ENCODE results near the gene LIMA1.
A peak's percentile ranks its signal among the peaks of the same experiment; 100 is the strongest.
"Not testable (repeated sequence)": the region's sequence is repeated elsewhere in the genome, so short reads cannot be mapped to it uniquely, and the experiment has no call there.

Gene LIMA1

GRCh38 chr12:50185301-50185895, 97.9 kb downstream of the LIMA1 start:
- no peak for DNase-seq

DNA sequence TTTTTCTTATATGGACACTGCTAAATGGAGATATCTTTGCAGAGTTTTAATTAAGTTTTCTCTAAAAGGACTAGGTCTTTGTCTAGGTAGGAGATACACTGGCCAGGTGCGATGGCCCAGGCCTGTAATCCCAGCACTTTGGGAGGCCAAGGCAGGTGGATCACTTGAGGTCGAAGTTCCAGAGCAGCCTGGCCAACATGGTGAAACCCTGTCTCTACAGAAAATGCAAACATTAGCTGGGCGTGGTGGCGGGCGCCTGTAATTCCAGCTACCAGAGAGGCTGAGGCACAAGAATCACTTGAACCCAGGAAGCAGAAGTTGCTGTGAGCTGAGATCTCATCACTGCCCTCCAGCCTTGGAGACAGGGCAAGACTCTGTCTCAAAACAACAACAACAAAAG, 99.1 kb downstream of the LIMA1 start:
- no peak for DNase-seq

DNA sequence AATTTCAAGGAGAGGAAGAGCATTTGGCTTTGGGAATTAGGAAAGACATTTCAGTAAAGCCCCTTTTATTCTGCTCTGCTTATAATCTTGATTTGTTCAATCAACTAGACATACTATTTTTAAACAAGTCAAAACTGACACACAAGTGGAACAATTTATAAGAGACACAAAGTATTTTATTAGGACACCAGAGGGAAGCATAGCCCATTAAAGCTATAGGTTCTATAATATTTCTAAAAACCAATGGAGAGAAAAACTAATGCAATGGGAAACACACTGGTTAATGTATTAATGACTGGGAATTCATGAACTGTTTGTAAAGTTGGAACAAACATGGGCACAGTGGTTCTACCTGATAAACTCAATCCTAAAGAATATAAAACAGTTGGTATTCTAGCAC, 100.9 kb downstream of the LIMA1 start:
- no peak for DNase-seq

DNA sequence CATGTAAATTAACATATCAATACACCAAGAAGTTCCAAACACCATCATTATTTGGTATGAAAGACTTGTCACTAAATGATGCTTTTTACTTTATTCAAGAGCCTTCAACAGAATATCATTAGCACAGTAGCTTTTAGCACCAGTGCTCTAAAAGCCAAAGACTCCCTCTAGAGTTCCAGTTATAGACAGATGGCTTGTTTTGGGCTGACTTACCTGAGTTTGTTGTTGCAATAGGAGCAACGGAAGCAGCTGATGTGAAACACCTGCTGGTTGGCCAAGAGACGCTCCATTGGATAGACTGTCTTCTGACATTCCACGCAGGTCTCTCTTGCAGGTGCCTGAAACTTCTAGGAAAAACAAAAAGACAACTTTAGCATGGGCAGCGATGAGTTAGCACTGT, 101.6 kb downstream of the LIMA1 start:
- DNase-seq = no peak

DNA sequence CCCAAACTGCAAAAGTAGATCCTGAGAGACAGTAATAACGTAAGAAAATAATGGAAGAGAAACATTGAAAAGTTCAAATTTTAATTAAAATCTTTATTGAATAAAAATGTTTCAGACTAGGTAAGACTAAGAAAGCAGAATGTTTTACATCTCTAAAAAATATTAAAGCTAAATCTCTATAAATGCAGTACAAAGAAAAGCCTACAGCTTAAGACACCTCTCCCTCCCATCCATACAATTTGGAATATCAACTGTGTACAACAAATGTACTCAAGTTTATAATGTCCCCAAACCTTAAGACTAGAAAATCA, 107.6 kb downstream of the LIMA1 start:
- no peak for DNase-seq

GRCh38 chr12:50174971-50175715, 108.2 kb downstream of the LIMA1 start:
- DNase-seq = peak; percentile 66

- peak; percentile 98 for DNase-seq
Measured at GRCh38 chr12:50167049-50167828, 116.1 kb downstream of the LIMA1 start, which contains the start of gene CERS5. Gene CERS5 (minus strand): TSS chr12:50167369. CDS start chr12:50167297, 72 bp downstream.

DNA sequence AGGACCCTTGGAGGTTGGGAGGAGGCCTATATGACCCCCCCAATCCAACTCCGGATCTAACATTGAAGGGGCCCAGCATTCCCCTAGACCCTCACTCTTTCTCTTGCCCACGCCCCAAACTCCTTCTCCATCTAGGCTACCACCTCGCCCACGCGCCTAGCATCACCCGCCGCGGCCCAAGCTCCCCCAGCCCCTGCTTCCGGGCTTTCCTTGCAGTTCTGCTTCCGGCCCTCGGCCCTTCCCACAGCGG, 116.6 kb downstream of the LIMA1 start:
- DNase-seq = no peak

GRCh38 chr12:50164963-50165362, 118.4 kb downstream of the LIMA1 start:
- no peak for DNase-seq

GRCh38 chr12:50162230-50162629, 121.1 kb downstream of the LIMA1 start:
- DNase-seq = no peak

GRCh38 chr12:50160643-50161042, 122.7 kb downstream of the LIMA1 start:
- DNase-seq = no peak

DNA sequence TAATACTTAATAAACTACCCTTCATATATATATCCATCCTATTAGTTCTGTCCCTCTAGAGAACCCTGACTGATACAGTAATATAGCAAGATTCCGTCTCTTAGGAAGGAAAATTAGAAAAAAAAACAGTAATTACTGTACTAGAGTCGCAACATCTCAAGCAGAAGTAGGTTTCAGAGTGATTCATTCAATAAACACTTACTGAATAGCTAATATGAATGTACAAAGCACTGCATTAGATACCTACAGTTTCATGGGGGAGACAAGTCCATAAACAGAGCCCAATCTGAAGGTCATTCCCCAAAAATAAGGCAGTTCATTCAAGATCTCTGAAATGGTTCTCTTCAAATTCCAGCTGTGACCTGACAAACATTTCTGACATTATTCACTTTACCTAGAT, 126.1 kb downstream of the LIMA1 start:
- DNase-seq = no peak

DNA sequence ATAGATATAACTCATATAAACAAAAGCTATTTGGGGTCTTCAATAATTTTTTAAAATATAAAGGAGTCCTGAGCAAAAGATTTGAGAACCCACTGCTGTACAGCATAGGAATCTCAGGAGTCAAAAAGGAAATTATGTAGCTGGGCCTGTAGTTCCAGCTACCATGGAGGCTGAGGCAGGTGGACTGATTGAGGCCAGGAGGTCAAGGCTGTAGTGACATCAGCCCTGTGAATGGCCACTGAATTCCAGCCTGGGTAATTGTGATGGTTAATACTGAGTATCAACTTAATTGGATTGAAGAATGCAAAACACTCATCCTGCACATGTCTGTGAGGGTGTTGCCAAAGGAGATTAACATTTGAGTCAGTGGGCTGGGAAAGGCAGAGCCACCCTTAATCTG, 126.7 kb downstream of the LIMA1 start:
- DNase-seq = no peak

GRCh38 chr12:50154947-50155346, 128.4 kb downstream of the LIMA1 start:
- not testable (repeated sequence) for DNase-seq

DNA sequence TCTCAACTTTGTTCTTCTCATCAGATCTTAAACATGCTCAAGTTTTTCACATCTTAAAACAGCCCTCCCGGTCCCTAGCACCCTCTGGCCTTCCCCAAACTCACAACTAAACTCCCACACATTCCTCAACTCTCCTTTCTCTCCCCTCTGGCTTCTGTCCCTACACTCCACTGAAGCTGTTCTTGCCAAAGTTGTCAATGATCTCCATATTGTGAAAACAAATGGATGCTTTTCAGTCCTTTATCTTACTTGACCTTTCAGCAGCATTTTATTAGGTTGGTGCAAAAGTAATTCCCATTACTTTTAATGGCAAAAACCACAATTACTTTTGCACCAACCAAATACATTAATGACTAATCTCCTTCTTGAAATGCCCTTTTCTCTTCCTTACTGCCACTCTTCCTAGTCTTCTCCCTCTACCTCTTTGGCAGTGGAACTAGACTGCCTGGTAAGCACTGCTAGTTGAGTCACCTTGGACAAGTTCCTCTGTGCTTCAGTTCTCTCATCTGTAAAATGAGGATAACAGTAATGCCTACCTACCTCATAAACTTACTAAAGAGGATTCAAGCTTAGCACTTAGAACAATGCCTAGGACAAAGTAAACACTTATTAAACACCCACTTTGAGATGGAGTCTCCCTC, 132.2 kb downstream of the LIMA1 start:
- DNase-seq = no peak

GRCh38 chr12:50149311-50149710, 134.0 kb downstream of the LIMA1 start:
- no peak for DNase-seq

DNA sequence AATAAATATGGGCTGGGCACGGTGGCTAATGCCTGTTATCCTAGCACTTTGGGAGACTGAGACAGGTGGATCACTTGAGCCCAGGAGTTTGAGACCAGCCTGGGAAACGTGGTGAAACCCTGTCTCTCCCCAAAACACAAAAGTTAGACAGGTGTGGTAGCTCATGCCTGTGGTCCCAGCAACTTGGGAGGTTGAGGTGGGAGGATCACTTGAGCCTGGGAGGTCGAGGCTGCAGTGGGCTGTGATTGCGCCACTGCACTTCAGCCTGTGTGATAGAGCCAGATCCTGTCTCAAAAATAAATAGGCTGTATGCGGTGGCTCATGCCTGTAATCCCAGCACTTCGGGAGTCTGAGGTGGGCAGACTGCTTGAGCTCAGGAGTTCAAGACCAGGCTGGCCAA, 135.3 kb downstream of the LIMA1 start:
- not testable (repeated sequence) for DNase-seq

GRCh38 chr12:50147281-50147680, 136.0 kb downstream of the LIMA1 start:
- no peak for DNase-seq

- no peak for DNase-seq
Measured at GRCh38 chr12:50145439-50145838, 137.9 kb downstream of the LIMA1 start.

DNA sequence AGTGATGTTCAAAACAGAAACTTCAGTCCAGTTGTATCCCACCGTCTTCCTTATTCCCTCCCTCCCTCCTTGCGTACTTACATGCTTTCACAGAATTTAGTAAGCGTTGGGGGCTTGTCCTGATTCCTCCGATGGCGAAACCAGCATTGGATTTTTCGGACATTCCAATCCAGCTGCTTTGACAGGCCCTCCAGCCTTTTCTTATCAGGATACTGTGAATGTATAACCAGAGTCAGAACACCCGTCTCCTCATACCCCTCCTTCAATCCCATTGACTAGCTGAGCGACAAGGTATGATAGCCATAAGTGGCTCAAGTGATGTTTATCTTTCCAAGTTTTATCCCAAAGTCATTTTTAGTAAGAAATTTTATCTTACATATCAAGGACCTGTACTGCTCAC, 140.3 kb downstream of the LIMA1 start:
- no peak for DNase-seq

GRCh38 chr12:50132505-50133135, 150.7 kb downstream of the LIMA1 start:
- peak; percentile 67 for DNase-seq

- DNase-seq = no peak
Measured at GRCh38 chr12:50129290-50129689, 154.0 kb downstream of the LIMA1 start.

DNA sequence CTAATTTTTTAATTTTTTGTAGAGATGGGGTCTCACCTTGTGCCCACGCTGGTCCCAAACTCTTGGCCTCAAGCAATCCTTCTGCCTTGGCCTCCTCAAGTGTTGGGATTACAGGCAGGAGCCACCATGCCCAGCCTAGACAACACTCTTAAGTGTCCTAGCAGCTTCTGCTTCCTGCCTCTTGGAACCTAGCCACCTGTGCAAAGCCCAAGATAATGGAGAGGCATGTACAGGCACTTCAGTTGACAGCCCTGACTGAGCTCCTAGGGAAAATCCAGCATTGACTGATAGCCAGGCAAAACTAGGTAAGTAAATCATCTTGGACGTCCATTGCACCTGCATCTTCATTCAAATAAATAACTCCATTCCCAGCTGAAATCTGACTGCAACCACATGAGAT, 155.8 kb downstream of the LIMA1 start:
- DNase-seq = no peak
